ENCODE results near the gene DTYMK. TPM values are rescaled to one million over a fixed set of nuclear protein-coding genes. Genes with fewer than 3 reads are reported as not detected.

Gene DTYMK
- total and polyA plus RNA-seq, 10 donors, result 14.0 to 38.9 (median 19.4) TPM

GRCh38 chr2:241708879-241709278 lies 22.3 kb upstream of the DTYMK start:
- 87 to 91% (median 88%) methylated on average over 10 of the region's 10 CpGs for WGBS, 5 donors
- intact Hi-C loops (cut with DNase I; ENCODE audit: low total_unique reads), result no loop called here
- peaks cover 0 to 13% (median 7%) of the 10 kb centered on the region in 8 donors for H3K9me3 ChIP-seq
- H3K27ac ChIP-seq, result no peak overlapping the region
- H3K4me3 ChIP-seq, result no peak overlapping the region
- peaks cover 0 to 3% (median under 1%) of the 10 kb centered on the region in 6 donors for H3K4me1 ChIP-seq
- H3K27me3 ChIP-seq (replicated peaks in 1 of 7), result no peaks in the 10 kb centered on the region
- TF ChIP-seq POLR2AphosphoS5 (IDR thresholded peaks at IDR 0.05) (no peak), POLR2A (IDR thresholded peaks at IDR 0.05) (no peak), CTCF (IDR thresholded peaks at IDR 0.05 in 8 of 11, conservative IDR thresholded peaks at IDR 0.05 in 3 of 11) (no peak)
- peaks cover 15 to 98% (median 80%) of the 10 kb centered on the region in 6 donors for H3K36me3 ChIP-seq
- no peak for DNase-seq

GRCh38 chr2:241706537-241706936 lies 19.9 kb upstream of the DTYMK start:
- peaks cover 6 to 18% (median 14%) of the 10 kb centered on the region in 6 donors for H3K4me1 ChIP-seq
- peaks cover 0 to 13% (median 7%) of the 10 kb centered on the region in 8 donors for H3K9me3 ChIP-seq
- TF ChIP-seq POLR2AphosphoS5 (IDR thresholded peaks at IDR 0.05), result no peak
- no peak for TF ChIP-seq POLR2A (IDR thresholded peaks at IDR 0.05)
- TF ChIP-seq CTCF (IDR thresholded peaks at IDR 0.05 in 8 of 11, conservative IDR thresholded peaks at IDR 0.05 in 3 of 11), result no peak
- peaks cover 11 to 75% (median 60%) of the 10 kb centered on the region in 6 donors for H3K36me3 ChIP-seq
- DNase-seq, result no peak
- no peak overlapping the region for H3K4me3 ChIP-seq
- intact Hi-C loops (cut with DNase I; ENCODE audit: low total_unique reads), result no loop called here
- no peak overlapping the region for H3K27ac ChIP-seq
- WGBS, 5 donors, result 95 to 100% (median 96%) methylated on average over 6 of the region's 6 CpGs
- H3K27me3 ChIP-seq (replicated peaks in 1 of 7), result no peaks in the 10 kb centered on the region

- peaks cover 6 to 31% (median 23%) of the 10 kb centered on the region in 6 donors for H3K4me1 ChIP-seq
- peaks cover 6 to 40% (median 29%) of the 10 kb centered on the region in 6 donors for H3K36me3 ChIP-seq
- peak overlapping the region in 6 of 8 donors; percentile 79 to 97 (median 96) for H3K27ac ChIP-seq
- DNase-seq, result no peak
- no peak for TF ChIP-seq POLR2AphosphoS5 (IDR thresholded peaks at IDR 0.05)
- no peak for TF ChIP-seq CTCF (IDR thresholded peaks at IDR 0.05 in 8 of 11, conservative IDR thresholded peaks at IDR 0.05 in 3 of 11)
- TF ChIP-seq POLR2A (IDR thresholded peaks at IDR 0.05), result no peak
- intact Hi-C loops (cut with DNase I; ENCODE audit: low total_unique reads), result no loop called here
- WGBS, 5 donors, result 47 to 80% (median 54%) methylated on average over 8 to 11 of the region's 11 CpGs
- H3K9me3 ChIP-seq, result peaks cover 0 to 13% (median 7%) of the 10 kb centered on the region in 8 donors
- peak overlapping the region; percentile 85 to 97 (median 94) for H3K4me3 ChIP-seq
- no peaks in the 10 kb centered on the region for H3K27me3 ChIP-seq (replicated peaks in 1 of 7)
Observed at GRCh38 chr2:241703032-241703604, 16.5 kb upstream of the DTYMK start.

- intact Hi-C loops (cut with DNase I; ENCODE audit: low total_unique reads), result no loop called here
- Histone ChIP-seq H3K27ac (peak overlapping the region; percentile 79 to 97 (median 94)), H3K27me3 (replicated peaks in 1 of 7) (no peaks in the 10 kb centered on the region), H3K4me1 (peaks cover 6 to 31% (median 23%) of the 10 kb centered on the region in 6 donors), H3K36me3 (peaks cover 5 to 33% (median 23%) of the 10 kb centered on the region in 6 donors), H3K9me3 (peaks cover 0 to 13% (median 7%) of the 10 kb centered on the region in 8 donors), H3K4me3 (peak overlapping the region; percentile 89 to 97 (median 94))
- DNase-seq, result peak; percentile 97
- WGBS, 5 donors, result 1 to 3% (median 2%) methylated on average over 13 to 94 of the region's 98 CpGs
- TF ChIP-seq CTCF (IDR thresholded peaks at IDR 0.05 in 8 of 11, conservative IDR thresholded peaks at IDR 0.05 in 3 of 11), result peak in 10 of 11 experiments; percentile 43 to 69 (median 53)
- peak in 2 of 3 donors; percentile 29 to 50 for TF ChIP-seq POLR2AphosphoS5 (IDR thresholded peaks at IDR 0.05)
- TF ChIP-seq POLR2A (IDR thresholded peaks at IDR 0.05), result no peak
Observed at GRCh38 chr2:241702155-241703031, 15.8 kb upstream of the DTYMK start.

Measured in spleen (tissue), 11 donors.